Measurements from ENCODE around the gene PRPSAP1. TPM values are rescaled to one million over a fixed set of nuclear protein-coding genes. Genes with fewer than 3 reads are reported as not detected.

Gene PRPSAP1
- total RNA-seq, 2 experiments from 2014 or later: 53.3 to 111 TPM

- no peak for DNase-seq (ENCODE audit: low spot score)
- Histone ChIP-seq H3K4me3 (ENCODE audit: low read depth, low read length, poor library complexity, severe bottlenecking) (no peak overlapping the region), H2AFZ (ENCODE audit: low read length) (no peak overlapping the region), H3K27ac (ENCODE audit: low read depth, low read length, poor library complexity, severe bottlenecking) (no peak overlapping the region), H3K9me3 (ENCODE audit: low read length) (no peaks in the 10 kb centered on the region), H3K36me3 (ENCODE audit: insufficient read depth, low read length) (no peaks in the 10 kb centered on the region), H4K20me1 (ENCODE audit: insufficient read depth, low read length) (no peaks in the 10 kb centered on the region), H3K4me1 (ENCODE audit: insufficient read depth, low read length, poor library complexity, severe bottlenecking) (peaks cover 29% of the 10 kb centered on the region), H3K9me2 (ENCODE audit: insufficient read depth, low read length) (no peaks in the 10 kb centered on the region), H3K79me2 (ENCODE audit: insufficient read depth, low read depth, low read length) (no peaks in the 10 kb centered on the region), H3K4me2 (ENCODE audit: low read length) (no peak overlapping the region)
- intact Hi-C loops (cut with micrococcal nuclease; ENCODE audit: unreplicated experiment): no loop called here
- TF ChIP-seq EZH2phosphoT487 (IDR thresholded peaks at IDR 0.05; ENCODE audit: borderline replicate concordance, low read depth, low read length) (no peak), CTCF (conservative IDR thresholded peaks at IDR 0.05; ENCODE audit: low read length) (no peak)
- no TSS peak for BruUV-seq (replicated peaks)
- ChIA-PET CTCF (ENCODE audit: unreplicated experiment) (interaction anchor here (1.6 kb wide), 1 partner anchor 16 kb away, joined by 5 read pairs; no protein-coding TSS in a partner anchor), POLR2A (no interaction called here)
Measured at GRCh38 chr17:76381633-76382350, 28.1 kb upstream of the PRPSAP1 start.

- no TSS peak for BruUV-seq (replicated peaks)
- Histone ChIP-seq H3K4me1 (ENCODE audit: insufficient read depth, low read length, poor library complexity, severe bottlenecking) (peaks cover 15% of the 10 kb centered on the region), H3K79me2 (ENCODE audit: insufficient read depth, low read depth, low read length) (no peaks in the 10 kb centered on the region), H3K9me3 (ENCODE audit: low read length) (no peaks in the 10 kb centered on the region), H3K27ac (ENCODE audit: low read depth, low read length, poor library complexity, severe bottlenecking) (no peak overlapping the region), H4K20me1 (ENCODE audit: insufficient read depth, low read length) (no peaks in the 10 kb centered on the region), H3K36me3 (ENCODE audit: insufficient read depth, low read length) (no peaks in the 10 kb centered on the region), H2AFZ (ENCODE audit: low read length) (no peak overlapping the region), H3K4me3 (ENCODE audit: low read depth, low read length, poor library complexity, severe bottlenecking) (no peak overlapping the region), H3K4me2 (ENCODE audit: low read length) (no peak overlapping the region), H3K9me2 (ENCODE audit: insufficient read depth, low read length) (no peaks in the 10 kb centered on the region)
- intact Hi-C loops (cut with micrococcal nuclease; ENCODE audit: unreplicated experiment): no loop called here
- ChIA-PET POLR2A (interaction anchor here (0.7 to 1.2 kb wide), 3 partner anchors 10 to 750 kb away, joined by 3 to 5 read pairs (median 4); no protein-coding TSS in a partner anchor), CTCF (ENCODE audit: unreplicated experiment) (interaction anchor here (1.1 to 1.6 kb wide), 2 partner anchors 10 to 18 kb away, joined by 5 read pairs; no protein-coding TSS in a partner anchor)
- TF ChIP-seq CTCF (conservative IDR thresholded peaks at IDR 0.05; ENCODE audit: low read length): no peak
- no peak for TF ChIP-seq EZH2phosphoT487 (IDR thresholded peaks at IDR 0.05; ENCODE audit: borderline replicate concordance, low read depth, low read length)
- DNase-seq (ENCODE audit: low spot score): no peak
Measured at GRCh38 chr17:76379646-76380376, 26.1 kb upstream of the PRPSAP1 start.
